IMR-90 (cell line): Measurements from ENCODE around the gene HAND1. TPM values are rescaled to one million over a fixed set of nuclear protein-coding genes. Genes with fewer than 3 reads are reported as not detected.

ENCODE experiments used
- ATAC-seq: fragments of 200-7000 bp; cut with Tn5 transposase; 2 replicates; pipeline ENCODE4 v1.9.1; 2020; ENCODE audit warnings: low read depth, mild to moderate bottlenecking, moderate library complexity
- BruUV-seq: library from RNA; stranded (reverse); fragments of 400-500 nt; replicated peaks from 2 replicates; lab custom pipeline; 2021; lab: Mats Ljungman, UMichigan
- CTCF ChIA-PET: fragments of 300-600 bp; formaldehyde crosslinking; extraction: SDS; loops from one replicate; lab custom pipeline; 2021; ENCODE audit warnings: antibody characterized with exemption; lab: Yijun Ruan, JAX
- POLR2A ChIA-PET: fragments of 300-600 bp; sonication (Branson Sonifier 250); formaldehyde crosslinking; loops from one replicate; lab custom pipeline; 2022; ENCODE audit warnings: antibody characterized with exemption; ENCODE audit not compliant: unreplicated experiment; lab: Charles Lee
- DNase-seq: peaks from one replicate; pipeline ENCODE4 v3.0.0; 2013
- H2AFZ ChIP-seq: replicated peaks from 2 replicates; pipeline ENCODE3; 2013; ENCODE audit warnings: low read length, mild to moderate bottlenecking; ENCODE audit not compliant: poor library complexity
- H2AK5ac ChIP-seq: 2 replicates; pipeline ENCODE4 v1.6.1; 2013; ENCODE audit warnings: low read depth, low read length, inconsistent platforms
- H2AK9ac ChIP-seq: replicated peaks from 2 replicates; pipeline ENCODE3; 2013; ENCODE audit warnings: mild to moderate bottlenecking, low read depth, low read length, moderate library complexity; ENCODE audit not compliant: poor library complexity
- H2BK120ac ChIP-seq: 2 replicates; pipeline ENCODE4 v1.6.1; 2013; ENCODE audit warnings: low read depth, low read length, inconsistent platforms
- H2BK15ac ChIP-seq: 3 replicates; pipeline ENCODE4 v1.6.1; 2013; ENCODE audit warnings: low read depth, low read length, inconsistent platforms
- H2BK20ac ChIP-seq: 2 replicates; pipeline ENCODE4 v1.6.1; 2013; ENCODE audit warnings: low read depth, mild to moderate bottlenecking, inconsistent platforms, low read length, moderate library complexity
- H2BK5ac ChIP-seq: 2 replicates; pipeline ENCODE4 v1.6.1; 2013; ENCODE audit warnings: mild to moderate bottlenecking, low read depth, low read length, inconsistent platforms; ENCODE audit not compliant: poor library complexity, severe bottlenecking
- H3K14ac ChIP-seq: replicated peaks from 2 replicates; pipeline ENCODE4 v1.6.1; 2013; ENCODE audit warnings: low read depth, low read length, inconsistent platforms
- H3K18ac ChIP-seq: 2 replicates; pipeline ENCODE4 v1.6.1; 2013; ENCODE audit warnings: low read depth, low read length, control low read depth
- H3K23ac ChIP-seq: 2 replicates; pipeline ENCODE4 v1.6.1; 2013; ENCODE audit warnings: low read depth, low read length, inconsistent platforms
- H3K27ac ChIP-seq: 2 replicates; pipeline ENCODE4 v1.5.1; 2013; ENCODE audit warnings: mild to moderate bottlenecking, control low read depth, low read length; ENCODE audit not compliant: insufficient read depth
- H3K27me3 ChIP-seq: 2 replicates; pipeline ENCODE4 v1.6.1; 2013; ENCODE audit warnings: low read length; ENCODE audit not compliant: control insufficient read depth, insufficient read depth
- H3K36me3 ChIP-seq: 2 replicates; pipeline ENCODE4 v1.6.1; 2013; ENCODE audit warnings: low read length, mixed read lengths; ENCODE audit not compliant: control insufficient read depth, insufficient read depth
- H3K4ac ChIP-seq: 2 replicates; pipeline ENCODE4 v1.6.1; 2013; ENCODE audit warnings: low read depth, low read length, inconsistent platforms
- H3K4me1 ChIP-seq: 2 replicates; pipeline ENCODE4 v1.6.1; 2013; ENCODE audit warnings: low read length, mixed read lengths; ENCODE audit not compliant: control insufficient read depth, insufficient read depth
- H3K4me2 ChIP-seq: 2 replicates; pipeline ENCODE4 v1.6.1; 2013; ENCODE audit warnings: low read depth, mild to moderate bottlenecking, control low read depth, low read length, moderate library complexity
- H3K4me3 ChIP-seq: 2 replicates; pipeline ENCODE4 v1.5.1; 2013; ENCODE audit warnings: low read depth, mild to moderate bottlenecking, control low read depth, low read length, moderate library complexity; ENCODE audit not compliant: insufficient read depth
- H3K56ac ChIP-seq: 2 replicates; pipeline ENCODE4 v1.6.1; 2013; ENCODE audit warnings: low read length, inconsistent platforms; ENCODE audit not compliant: insufficient read depth; ENCODE audit errors: extremely low read depth
- H3K79me1 ChIP-seq, 2 experiments: 2 replicates each; pipeline ENCODE4 v1.6.1; 2013; ENCODE audit warnings: low read length in 2 of 2, inconsistent platforms in 1 of 2, low read depth in 1 of 2
- H3K9ac ChIP-seq: 2 replicates; pipeline ENCODE4 v1.6.1; 2013; ENCODE audit warnings: low read depth, low read length, control low read depth
- H3K9me1 ChIP-seq: 2 replicates; pipeline ENCODE4 v1.6.1; 2013; ENCODE audit warnings: low read length, inconsistent platforms; ENCODE audit not compliant: insufficient read depth
- H3K9me3 ChIP-seq: 2 replicates; pipeline ENCODE4 v1.6.1; 2013; ENCODE audit warnings: low read length; ENCODE audit not compliant: control insufficient read depth, insufficient read depth
- H4K20me1 ChIP-seq: 2 replicates; pipeline ENCODE4 v1.6.1; 2013; ENCODE audit warnings: low read length, inconsistent platforms; ENCODE audit not compliant: insufficient read depth
- H4K5ac ChIP-seq: 2 replicates; pipeline ENCODE4 v1.6.1; 2013; ENCODE audit warnings: mild to moderate bottlenecking, low read depth, low read length, control low read depth
- H4K8ac ChIP-seq, 2 experiments: 2 replicates each; pipeline ENCODE4 v1.6.1; 2013; ENCODE audit warnings: low read depth in 2 of 2, low read length in 2 of 2, control low read depth in 1 of 2, inconsistent platforms in 1 of 2
- H4K91ac ChIP-seq: 2 replicates; pipeline ENCODE4 v1.6.1; 2013; ENCODE audit warnings: low read depth, low read length, inconsistent platforms; ENCODE audit not compliant: insufficient read depth
- BHLHE40 ChIP-seq: fragments of 150-350 bp; IDR thresholded peaks from 2 replicates; pipeline ENCODE4 v1.6.1; 2016; ENCODE audit warnings: mild to moderate bottlenecking, low read depth, low read length
- CEBPB ChIP-seq: IDR thresholded peaks from 2 replicates; pipeline ENCODE4 v1.6.1; 2012; ENCODE audit warnings: low read depth, low read length, improper control_type of control experiment
- CHD1 ChIP-seq: IDR thresholded peaks from 2 replicates; pipeline ENCODE4 v1.6.1; 2012; ENCODE audit warnings: low read depth, low read length, improper control_type of control experiment
- CTCF ChIP-seq: conservative IDR thresholded peaks from 2 replicates; pipeline ENCODE4 v1.5.1; 2012; ENCODE audit warnings: mild to moderate bottlenecking, low read depth, low read length, improper control_type of control experiment
- ELK1 ChIP-seq: fragments of 150-350 bp; IDR thresholded peaks from 2 replicates; pipeline ENCODE4 v1.6.1; 2016; ENCODE audit warnings: low read depth, mild to moderate bottlenecking, low read length, moderate library complexity, borderline replicate concordance
- FOS ChIP-seq: fragments of 150-350 bp; IDR thresholded peaks from 2 replicates; pipeline ENCODE4 v1.6.1; 2016; ENCODE audit warnings: low read depth, low read length
- MAFK ChIP-seq: IDR thresholded peaks from 2 replicates; pipeline ENCODE4 v1.6.1; 2012; ENCODE audit warnings: low read depth, low read length, improper control_type of control experiment
- MAZ ChIP-seq: IDR thresholded peaks from 2 replicates; pipeline ENCODE4 v1.6.1; 2012; ENCODE audit warnings: low read depth, mild to moderate bottlenecking, low read length, improper control_type of control experiment, moderate library complexity, borderline replicate concordance
- MXI1 ChIP-seq: IDR thresholded peaks from 2 replicates; pipeline ENCODE4 v1.6.1; 2012; ENCODE audit warnings: low read depth, mild to moderate bottlenecking, low read length, moderate library complexity, borderline replicate concordance
- NFE2L2 ChIP-seq: fragments of 150-350 bp; IDR thresholded peaks from 2 replicates; pipeline ENCODE4 v1.6.1; 2016; ENCODE audit warnings: low read depth, mild to moderate bottlenecking, low read length
- POLR2A ChIP-seq: IDR thresholded peaks from 2 replicates; pipeline ENCODE4 v1.6.1; 2012; ENCODE audit warnings: mild to moderate bottlenecking, low read depth, low read length
- RAD21 ChIP-seq: IDR thresholded peaks from 2 replicates; pipeline ENCODE4 v1.6.1; 2012; ENCODE audit warnings: low read length, improper control_type of control experiment
- RCOR1 ChIP-seq: IDR thresholded peaks from 2 replicates; pipeline ENCODE4 v1.6.1; 2012; ENCODE audit warnings: mild to moderate bottlenecking, low read length, improper control_type of control experiment; ENCODE audit not compliant: insufficient replicate concordance
- RFX5 ChIP-seq: IDR thresholded peaks from 2 replicates; pipeline ENCODE4 v1.8.0; 2012; ENCODE audit warnings: low read depth, mild to moderate bottlenecking, low read length, moderate library complexity
- SMC3 ChIP-seq: fragments of 150-350 bp; IDR thresholded peaks from 2 replicates; pipeline ENCODE4 v1.6.1; 2016; ENCODE audit warnings: low read depth, mild to moderate bottlenecking, antibody characterized with exemption, low read length, moderate library complexity
- USF2 ChIP-seq: fragments of 150-350 bp; IDR thresholded peaks from 2 replicates; pipeline ENCODE4 v1.6.1; 2017; ENCODE audit warnings: mild to moderate bottlenecking, antibody characterized with exemption, low read length, low read depth
- WGBS, 2 experiments: methylation state at CpG; one replicate each; pipeline versions ENCODE4 v1.1.5 to v1.1.7; 2013; ENCODE audit warnings: missing lambda C conversion rate in 2 of 2; ENCODE audit not compliant: insufficient read length in 1 of 2; ENCODE audit errors: extremely low coverage in 2 of 2; 5-methylcytosine and 5-hydroxymethylcytosine counted together
- dilution Hi-C: fragments of 300-500 bp; cut with HindIII; formaldehyde crosslinking; loops from one replicate; pipeline ENCODE4 v1.14.3; 2018; ENCODE audit warnings: low sequenced_read_pairs; ENCODE audit not compliant: unreplicated experiment
- in situ Hi-C: fragments of 300-500 bp; cut with MboI; formaldehyde crosslinking; loops from 3 replicates; pipeline ENCODE4 v1.14.3; 2019; ENCODE audit warnings: low sequenced_read_pairs, inconsistent platforms, mixed read lengths
- intact Hi-C: fragments of 100-400 bp; cut with micrococcal nuclease; formaldehyde crosslinking; loops from 2 replicates; pipeline ENCODE4 v1.10.0; 2022
- polyA plus RNA-seq, 3 experiments: library from polyadenylated mRNA; depleted of rRNA; stranded (reverse); fragments of >200 nt; gene quantifications; 2 replicates each; pipeline ENCODE4 v1.2.3, GENCODE V29; 2012; ENCODE audit warnings: low replicate concordance in 1 of 3
- total RNA-seq: library from RNA; depleted of rRNA; stranded (reverse); fragments of >200 nt; gene quantifications from 2 replicates; pipeline ENCODE4 v1.2.3, GENCODE V29; 2012

HAND1 gene
- total and polyA plus RNA-seq, 2 of the 4 experiments (the other 2 are of a cell fraction) = not detected

- Histone ChIP-seq H3K18ac (no peak overlapping the region), H3K9ac (no peak overlapping the region), H3K4me1 (no peaks in the 10 kb centered on the region), H3K23ac (no peak overlapping the region), H2BK20ac (no peak overlapping the region), H2BK5ac (no peak overlapping the region), H3K9me3 (no peaks in the 10 kb centered on the region), H3K27ac (no peak overlapping the region), H3K4ac (no peak overlapping the region), H4K20me1 (no peaks in the 10 kb centered on the region), H4K91ac (no peak overlapping the region), H4K5ac (no peak overlapping the region), H2BK120ac (no peak overlapping the region), H3K14ac (no peak overlapping the region), H3K4me3 (no peak overlapping the region), H3K4me2 (no peak overlapping the region), H2AFZ (no peak overlapping the region), H3K27me3 (peaks cover 51% of the 10 kb centered on the region), H2AK9ac (no peak overlapping the region), H3K36me3 (no peaks in the 10 kb centered on the region), H3K9me1 (no peaks in the 10 kb centered on the region), H2AK5ac (no peak overlapping the region), H3K79me1 (no peaks in the 10 kb centered on the region), H2BK15ac (no peak overlapping the region), H4K8ac (no peak overlapping the region), H3K56ac (no peak overlapping the region)
- dilution Hi-C loops = no loop called here
- CTCF ChIA-PET = no interaction called here
- TF ChIP-seq RCOR1 (no peak), RAD21 (no peak), POLR2A (no peak), USF2 (no peak), SMC3 (no peak), ELK1 (no peak), NFE2L2 (no peak), BHLHE40 (no peak), RFX5 (no peak), CTCF (no peak), CEBPB (no peak), MAFK (no peak), MAZ (no peak), CHD1 (no peak), MXI1 (no peak), FOS (no peak)
- no TSS peak for BruUV-seq
- in situ Hi-C loops = no loop called here
- no CpG with 5 or more reads among the region's 5 CpGs for WGBS, 2 experiments
- intact Hi-C loops = no loop called here
- ATAC-seq = no peak
- DNase-seq = no peak
- POLR2A ChIA-PET = no interaction called here
Measured at GRCh38 chr5:154509784-154510555, 31.9 kb upstream of the HAND1 start.
